ENCODE results near the gene CD300LB.

The CD300LB gene

DNA sequence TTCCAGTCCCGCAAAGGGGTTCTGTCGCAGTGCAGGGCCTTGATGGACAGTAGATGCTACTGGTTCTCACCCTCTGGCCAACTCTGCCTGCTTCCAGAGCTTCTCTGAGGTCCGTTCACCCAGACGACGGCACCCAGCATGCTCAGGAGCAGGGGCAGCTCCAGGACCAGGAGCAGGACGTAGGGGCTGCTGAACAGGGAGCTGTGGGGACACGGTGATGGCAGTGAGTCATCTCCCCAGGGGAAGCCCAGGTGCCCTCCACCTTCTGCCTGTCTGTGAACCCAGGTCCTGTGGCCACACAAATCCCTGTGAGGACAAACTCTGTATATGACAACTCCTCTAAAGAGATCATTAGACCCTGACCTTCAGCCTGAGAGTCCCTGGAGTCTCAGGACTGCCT, 18.1 kb upstream of the CD300LB start:
- TF ChIP-seq, protein P1, sequence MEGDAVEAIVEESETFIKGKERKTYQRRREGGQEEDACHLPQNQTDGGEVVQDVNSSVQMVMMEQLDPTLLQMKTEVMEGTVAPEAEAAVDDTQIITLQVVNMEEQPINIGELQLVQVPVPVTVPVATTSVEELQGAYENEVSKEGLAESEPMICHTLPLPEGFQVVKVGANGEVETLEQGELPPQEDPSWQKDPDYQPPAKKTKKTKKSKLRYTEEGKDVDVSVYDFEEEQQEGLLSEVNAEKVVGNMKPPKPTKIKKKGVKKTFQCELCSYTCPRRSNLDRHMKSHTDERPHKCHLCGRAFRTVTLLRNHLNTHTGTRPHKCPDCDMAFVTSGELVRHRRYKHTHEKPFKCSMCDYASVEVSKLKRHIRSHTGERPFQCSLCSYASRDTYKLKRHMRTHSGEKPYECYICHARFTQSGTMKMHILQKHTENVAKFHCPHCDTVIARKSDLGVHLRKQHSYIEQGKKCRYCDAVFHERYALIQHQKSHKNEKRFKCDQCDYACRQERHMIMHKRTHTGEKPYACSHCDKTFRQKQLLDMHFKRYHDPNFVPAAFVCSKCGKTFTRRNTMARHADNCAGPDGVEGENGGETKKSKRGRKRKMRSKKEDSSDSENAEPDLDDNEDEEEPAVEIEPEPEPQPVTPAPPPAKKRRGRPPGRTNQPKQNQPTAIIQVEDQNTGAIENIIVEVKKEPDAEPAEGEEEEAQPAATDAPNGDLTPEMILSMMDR (IDR thresholded peaks at IDR 0.05; ENCODE audit: control insufficient read depth, extremely low read depth, insufficient read depth) = no peak
- no peak overlapping the region for H3K4me3 ChIP-seq (ENCODE audit: low read depth, low read length)
- DNase-seq (ENCODE audit: low read depth) = no peak

DNA sequence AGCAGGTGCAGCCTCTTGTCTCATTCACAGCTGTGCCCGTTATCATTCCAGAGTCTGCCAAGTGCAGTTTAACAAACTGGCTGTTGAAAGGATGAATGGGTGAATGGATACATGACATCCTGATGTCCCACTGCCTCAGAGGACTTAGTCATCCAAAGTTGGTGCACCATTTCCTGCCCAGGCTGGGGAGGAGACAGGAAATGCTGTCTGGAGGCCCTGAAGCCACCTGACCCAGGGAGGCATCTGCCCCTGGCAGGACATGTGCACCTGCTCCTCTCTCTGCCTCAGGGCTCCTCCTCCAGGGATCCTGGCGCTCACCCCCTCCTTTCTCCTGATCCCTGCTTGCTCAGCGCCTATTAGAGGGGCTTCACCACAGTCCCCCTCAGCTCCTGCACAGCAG, 16.5 kb upstream of the CD300LB start:
- DNase-seq (ENCODE audit: low read depth) = no peak
- TF ChIP-seq, protein P1 (IDR thresholded peaks at IDR 0.05; ENCODE audit: control insufficient read depth, extremely low read depth, insufficient read depth) = no peak

DNA sequence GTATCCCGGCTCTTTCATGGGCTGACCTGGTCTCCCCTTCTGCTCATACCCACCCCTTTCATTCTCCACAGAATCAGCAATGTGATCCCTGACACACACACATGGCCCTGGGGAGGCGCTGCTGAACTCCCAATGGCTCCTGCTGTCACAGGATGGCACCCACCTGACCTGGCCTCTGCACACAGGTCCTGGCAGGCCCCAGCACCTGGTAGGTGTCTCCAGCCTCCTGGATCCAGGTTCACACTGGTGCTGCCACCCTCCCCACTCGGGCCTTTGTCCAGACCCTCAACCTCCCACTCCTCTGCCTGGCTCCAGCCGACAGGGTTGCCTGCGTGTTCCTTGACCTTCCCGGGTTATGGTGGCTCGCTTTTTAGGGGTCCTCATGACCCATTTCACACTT, 16.0 kb upstream of the CD300LB start:
- DNase-seq (ENCODE audit: low read depth) = no peak
- TF ChIP-seq, protein P1 (IDR thresholded peaks at IDR 0.05; ENCODE audit: control insufficient read depth, extremely low read depth, insufficient read depth) = no peak
- no peak overlapping the region for H3K4me3 ChIP-seq (ENCODE audit: low read depth, low read length)

More for the DNA sequence above, 16.5 kb upstream of the CD300LB start:
- no peak overlapping the region for H3K4me3 ChIP-seq (ENCODE audit: low read depth, low read length)

DNA sequence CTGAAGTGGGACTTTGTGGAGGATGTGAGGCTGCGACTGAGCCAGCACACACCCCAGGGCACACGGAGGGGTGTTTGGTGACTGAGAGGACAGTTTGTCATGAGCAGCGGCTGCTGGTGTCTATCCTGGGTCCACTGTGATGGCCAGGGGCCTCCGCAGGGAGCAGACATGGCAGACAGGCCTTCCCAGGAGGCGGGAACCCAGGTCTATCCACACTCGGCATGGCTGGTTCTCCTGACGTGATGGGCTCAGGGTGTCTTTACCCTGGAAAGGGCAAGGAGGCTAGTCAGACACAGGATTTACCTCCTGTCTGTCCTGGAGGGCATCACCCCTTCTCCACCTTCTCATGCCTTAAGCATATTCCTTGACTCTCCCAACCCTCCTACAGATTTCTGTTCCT, 15.3 kb upstream of the CD300LB start:
- H3K4me3 ChIP-seq (ENCODE audit: low read depth, low read length) = no peak overlapping the region
- DNase-seq (ENCODE audit: low read depth) = no peak
- TF ChIP-seq, protein P1 (IDR thresholded peaks at IDR 0.05; ENCODE audit: control insufficient read depth, extremely low read depth, insufficient read depth) = no peak

DNA sequence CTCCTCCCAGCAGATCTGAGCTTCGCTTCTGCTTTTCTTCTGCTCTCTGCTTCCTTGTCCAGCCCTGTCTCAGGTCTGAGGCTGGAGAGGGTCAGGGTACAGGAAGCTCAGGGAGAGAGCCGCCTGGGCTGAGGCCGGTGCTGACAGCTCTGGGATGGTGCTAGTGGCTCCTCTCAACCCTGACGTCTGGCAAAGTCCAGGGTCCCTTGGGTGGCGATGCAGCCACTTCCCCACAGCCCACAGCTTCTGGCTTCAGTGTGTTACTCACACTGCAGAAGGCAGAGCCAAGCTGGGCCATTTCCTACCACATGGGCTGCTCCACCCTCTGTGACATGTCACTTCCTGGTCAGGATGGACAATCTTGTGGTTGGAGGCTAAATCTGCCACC, 14.6 kb upstream of the CD300LB start, which contains the start of gene CD300C:
CD300C (minus strand) TSS at position 273 of the 388 bp plus-strand sequence. CDS start 333 bp downstream, outside the sequence.
- DNase-seq (ENCODE audit: low read depth) = no peak
- TF ChIP-seq, protein P1 (IDR thresholded peaks at IDR 0.05; ENCODE audit: control insufficient read depth, extremely low read depth, insufficient read depth) = no peak
- no peak within 1 kb of the TSS for H3K4me3 ChIP-seq (ENCODE audit: low read depth, low read length)

DNA sequence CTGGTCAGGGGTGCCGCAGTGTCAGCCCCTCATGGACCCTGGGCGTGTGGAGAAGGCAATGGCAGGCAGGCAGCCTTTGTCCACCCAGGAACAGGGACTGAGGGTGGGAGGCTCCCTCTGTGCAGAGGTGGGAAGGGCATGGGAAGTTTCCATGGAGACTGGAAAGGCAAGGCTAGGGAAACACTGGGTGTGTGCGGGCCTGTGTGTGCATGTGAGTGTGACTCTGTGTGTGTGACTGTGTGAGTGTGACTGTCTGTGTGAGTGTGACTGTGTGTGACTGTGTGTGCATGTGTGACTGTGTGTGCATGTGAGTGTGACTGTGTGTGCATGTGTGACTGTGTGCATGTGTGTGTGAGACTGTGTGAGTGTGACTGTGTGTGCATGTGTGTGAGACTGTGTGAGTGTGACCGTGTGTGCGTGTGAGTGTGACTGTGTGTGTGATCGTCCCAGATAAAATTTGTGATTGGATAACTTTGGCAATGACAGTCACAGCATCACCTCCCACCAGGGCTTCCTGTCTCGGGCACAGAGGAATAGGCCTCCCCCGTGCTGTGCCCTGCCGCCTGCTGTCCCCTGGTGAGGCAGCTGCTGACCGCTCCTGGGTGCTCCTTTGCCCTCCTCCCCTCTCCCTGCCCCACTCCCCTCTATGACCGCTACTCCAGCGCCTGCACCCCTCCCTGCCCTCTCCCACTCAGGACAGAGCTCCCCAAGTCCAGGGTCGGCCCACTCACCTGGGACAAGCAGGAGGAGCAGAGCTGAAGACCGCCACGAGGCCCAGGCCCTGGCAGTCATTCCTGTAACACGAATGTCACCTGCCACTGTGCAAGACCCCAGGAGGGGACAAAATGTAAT, 13.9 kb upstream of the CD300LB start:
- TF ChIP-seq, protein P1 (IDR thresholded peaks at IDR 0.05; ENCODE audit: control insufficient read depth, extremely low read depth, insufficient read depth) = no peak
- no peak overlapping the region for H3K4me3 ChIP-seq (ENCODE audit: low read depth, low read length)
- DNase-seq (ENCODE audit: low read depth) = no peak

All from LNCaP clone FGC (cell line).